ENCODE data around the gene SPINK9.

Gene SPINK9

GRCh38 chr5:148372166-148372725 lies 36.9 kb downstream of the SPINK9 start:
- DNase-seq: no peak

- DNase-seq: no peak
Observed at GRCh38 chr5:148372893-148373292, 37.5 kb downstream of the SPINK9 start.

DNA sequence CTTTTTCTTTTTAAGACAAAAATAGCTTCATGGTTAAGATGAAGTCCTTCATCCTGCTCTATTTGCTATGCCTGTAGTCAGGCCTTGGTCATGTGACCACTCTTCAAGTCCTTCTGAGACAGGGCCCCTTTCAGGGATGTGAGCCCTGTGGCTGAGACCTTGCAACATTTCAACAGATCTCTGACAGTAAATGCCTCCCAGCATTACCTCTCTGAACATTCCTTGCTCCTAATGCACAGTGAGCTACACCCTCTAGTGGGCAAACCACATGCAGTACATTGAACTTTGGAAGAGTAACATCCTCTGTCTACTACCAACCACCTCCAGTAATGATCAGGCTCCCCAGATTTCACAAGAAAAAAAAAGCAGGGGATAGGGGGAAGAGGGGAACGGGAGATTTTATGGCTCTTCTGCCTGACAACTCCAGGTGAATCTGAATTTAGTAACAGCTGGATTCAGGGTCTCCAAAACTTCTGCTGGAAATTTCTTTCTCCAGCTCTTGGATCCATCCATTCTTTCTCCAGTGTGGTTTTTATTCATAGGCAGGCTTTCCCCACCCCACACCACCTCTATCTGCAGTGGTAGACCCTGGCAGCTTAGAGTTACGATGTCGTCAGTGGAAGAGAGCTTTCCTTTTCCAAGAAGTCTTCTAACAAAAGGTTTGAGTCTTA lies 39.5 kb downstream of the SPINK9 start:
- DNase-seq: peak; percentile 33

GRCh38 chr5:148376198-148376597 lies 40.8 kb downstream of the SPINK9 start:
- DNase-seq: no peak

DNA sequence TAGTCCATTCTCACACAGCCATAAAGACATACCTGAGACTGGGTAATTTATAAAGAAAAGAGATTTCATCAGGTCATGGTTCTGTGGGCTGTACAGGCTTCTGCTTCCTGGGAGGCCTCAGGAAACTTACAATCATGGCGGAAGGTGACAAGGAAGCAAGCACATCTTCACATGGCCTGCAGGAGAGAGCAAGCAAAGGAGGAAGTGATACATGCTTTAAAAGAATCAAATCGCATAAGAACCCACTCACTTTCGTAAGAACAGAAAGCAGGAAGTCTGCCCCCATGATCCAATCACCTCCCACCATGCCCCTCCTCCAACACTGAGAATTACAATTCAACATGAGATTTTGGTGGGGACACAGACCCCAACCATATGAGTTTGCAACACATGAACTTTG lies 43.3 kb downstream of the SPINK9 start:
- no peak for DNase-seq

DNA sequence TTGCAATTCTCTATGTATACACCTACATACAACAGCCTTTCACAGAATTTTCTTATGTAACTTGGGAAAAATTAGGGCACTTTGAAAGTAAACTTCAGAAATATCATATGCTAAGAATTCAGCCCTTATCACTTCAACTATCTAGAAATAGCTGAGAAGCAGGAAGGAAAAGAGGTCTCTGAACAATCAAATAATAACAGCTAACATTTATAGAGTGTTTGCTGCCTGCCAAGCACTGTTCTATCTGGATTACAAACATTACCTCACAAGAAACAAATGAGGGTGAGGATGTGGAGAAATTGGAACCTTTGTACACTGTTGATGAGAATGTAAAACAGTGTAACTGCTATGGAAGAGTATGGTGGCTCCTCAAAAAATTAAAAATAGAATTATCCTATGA lies 44.0 kb downstream of the SPINK9 start:
- DNase-seq: no peak

DNA sequence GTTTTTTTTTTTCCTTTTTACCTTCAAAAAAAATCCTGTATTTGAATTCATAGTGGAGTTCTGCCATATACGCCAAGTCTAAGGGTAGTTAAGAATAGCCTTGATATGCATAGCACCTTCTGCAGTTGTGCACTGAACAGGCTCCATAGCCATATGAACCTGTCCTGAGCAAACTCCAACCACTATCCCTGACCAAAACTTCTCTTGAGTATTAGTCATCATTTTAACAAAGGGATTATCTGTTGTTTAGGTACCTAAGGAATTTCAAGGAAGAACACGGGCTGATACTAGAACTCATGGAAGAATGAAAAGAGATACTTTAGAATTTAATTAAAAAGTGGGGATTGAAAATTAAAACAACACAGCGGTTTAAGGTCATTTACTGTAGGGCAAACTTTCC lies 46.5 kb downstream of the SPINK9 start:
- DNase-seq: no peak

DNA sequence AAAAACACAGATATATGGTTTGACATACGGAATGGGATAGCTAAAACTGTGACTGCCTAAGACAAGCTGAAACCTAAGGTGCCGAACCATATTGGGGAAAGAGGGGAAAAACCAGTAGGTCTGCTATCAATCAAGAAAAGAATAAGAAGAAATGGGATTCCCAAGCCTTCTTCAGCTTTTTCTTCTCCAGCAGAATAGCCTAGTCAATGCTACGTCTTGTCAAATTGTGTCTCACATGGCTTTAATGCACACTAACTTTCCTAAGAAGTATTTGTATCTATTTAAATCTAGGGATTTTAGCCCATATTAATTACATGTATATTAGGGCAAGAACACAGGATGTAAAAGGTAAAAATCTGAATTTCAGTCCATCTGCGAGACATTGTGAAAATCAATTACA lies 47.6 kb downstream of the SPINK9 start:
- DNase-seq: no peak

DNA sequence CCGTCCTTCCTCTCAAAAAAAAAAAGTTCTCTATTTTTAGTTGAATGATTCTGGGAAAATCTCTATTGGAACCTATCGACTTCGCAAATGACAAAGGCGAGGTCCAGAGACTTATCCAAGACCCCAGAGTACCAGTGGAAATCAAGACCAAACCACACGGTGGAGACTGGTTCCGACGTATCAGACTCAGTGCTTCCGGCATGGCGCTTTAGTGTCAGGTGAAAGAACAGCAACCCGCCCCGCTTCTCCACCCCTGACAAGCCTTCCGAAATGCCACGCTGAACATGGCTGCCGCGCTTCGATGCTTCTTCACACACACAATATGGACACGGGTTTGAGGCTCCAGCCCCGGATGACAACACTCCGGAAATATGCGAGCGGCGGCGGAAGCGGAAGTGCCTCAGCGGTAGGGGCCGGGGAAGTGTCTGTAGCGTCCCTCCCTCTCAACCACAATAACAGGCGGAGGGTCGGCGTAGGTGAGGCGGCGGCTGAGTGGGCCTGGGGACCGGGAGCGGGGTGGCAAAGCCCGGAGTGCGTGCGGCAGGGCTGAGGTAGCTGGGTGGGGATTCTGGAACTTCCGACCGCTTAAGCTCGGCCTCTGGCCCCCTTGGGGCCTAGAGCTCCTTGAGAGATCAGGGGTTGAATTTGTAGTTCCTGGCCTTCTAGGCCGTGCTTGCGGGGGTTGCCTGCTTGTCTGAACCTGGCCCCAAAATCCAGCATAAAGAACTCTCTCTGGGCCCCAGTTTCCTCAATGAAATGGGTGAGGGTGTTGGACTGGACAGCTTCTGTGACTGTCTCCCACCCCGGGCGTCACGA lies 48.4 kb downstream of the SPINK9 start, which contains the start of gene FBXO38:
FBXO38 (plus strand) TSS at position 395 of the 816 bp plus-strand sequence. CDS start 10,819 bp downstream, outside the sequence.
- peak; percentile 96 for DNase-seq

DNA sequence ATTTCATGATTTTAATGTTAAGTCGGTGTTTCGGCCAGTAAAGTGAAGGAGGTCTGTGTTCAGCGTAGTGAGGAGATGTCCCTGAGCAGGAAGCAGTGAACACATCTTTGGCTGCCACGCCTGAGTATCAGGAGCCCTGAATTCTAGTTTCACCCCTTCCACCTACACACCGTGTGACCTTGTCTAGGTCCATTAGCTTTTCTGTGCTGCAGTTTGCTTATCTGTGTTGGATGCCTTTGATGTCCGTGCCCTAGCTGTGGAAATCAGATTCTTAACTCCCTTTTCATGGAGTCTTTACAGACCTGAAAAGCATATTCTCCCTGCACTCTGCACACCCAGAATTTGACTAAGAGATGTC lies 49.0 kb downstream of the SPINK9 start:
- DNase-seq: no peak

DNA sequence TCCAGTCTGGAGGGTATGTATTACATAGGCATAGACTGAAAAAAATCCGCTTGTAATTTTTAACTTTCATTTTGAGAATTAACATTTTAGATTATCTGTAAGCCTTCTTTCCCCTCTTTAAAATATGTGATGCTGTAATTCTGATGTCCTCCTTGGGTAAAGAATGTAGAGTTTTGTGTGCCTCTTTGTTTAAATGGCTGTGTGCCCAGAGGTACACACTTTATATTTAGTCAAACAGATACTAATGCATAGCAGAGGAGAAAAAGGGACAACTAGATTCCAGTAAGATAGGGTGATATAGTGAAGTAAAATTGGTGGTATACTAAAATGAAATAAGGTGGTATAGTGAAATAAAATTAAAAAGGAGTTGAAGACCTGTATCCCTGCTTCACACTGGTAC lies 49.7 kb downstream of the SPINK9 start:
- no peak for DNase-seq

DNA sequence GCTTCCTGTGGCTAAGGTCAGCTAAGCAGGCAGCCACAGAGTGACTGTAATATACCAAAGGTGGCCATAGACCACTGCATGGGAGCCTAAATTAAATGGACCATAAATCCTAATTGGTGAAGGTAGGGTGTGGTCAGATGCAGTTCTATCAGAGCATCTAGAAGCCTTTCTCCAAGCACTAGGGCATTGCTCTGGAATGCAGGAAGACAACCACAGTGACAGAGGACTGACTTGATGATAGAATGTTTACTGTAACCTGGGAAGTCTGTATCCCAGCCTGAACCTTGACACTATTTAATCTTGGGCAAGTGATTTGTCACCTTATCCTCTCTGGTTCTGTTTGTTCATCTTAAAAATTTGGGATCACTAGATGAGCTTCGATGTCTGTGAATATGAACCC lies 50.7 kb downstream of the SPINK9 start:
- no peak for DNase-seq

- DNase-seq: no peak
Observed at GRCh38 chr5:148387325-148387724, 52.0 kb downstream of the SPINK9 start.

- DNase-seq: no peak
Observed at GRCh38 chr5:148388696-148389095, 53.3 kb downstream of the SPINK9 start.

Measured in NCI-H2029 treated with DMSO at 0.1 percent for 48 hours (cell line).